DND-41 (cell line): ENCODE measurements around the gene R3HDM4.

Experiments used
- ATAC-seq: fragments of 200-7000 bp; cut with Tn5 transposase; 3 replicates; pipeline ENCODE4 v1.9.1; 2021; ENCODE audit warnings: low read depth; ENCODE audit not compliant: insufficient read depth
- DNase-seq: peaks from one replicate; pipeline ENCODE4 v3.0.0-alpha.2; 2020
- H2AFZ ChIP-seq: 2 replicates; pipeline ENCODE4 v1.6.0; 2012; ENCODE audit warnings: low read depth, low read length
- H3K27ac ChIP-seq: 2 replicates; pipeline ENCODE4 v1.5.1; 2012; ENCODE audit warnings: low read length, inconsistent platforms
- H3K27me3 ChIP-seq: fragments of 200-600 bp; sonication (generic); 2 replicates; pipeline ENCODE4 v1.6.0; 2012; ENCODE audit warnings: low read length, mild to moderate bottlenecking, inconsistent platforms; ENCODE audit not compliant: insufficient read depth, poor library complexity
- H3K36me3 ChIP-seq: 2 replicates; pipeline ENCODE4 v1.5.1; 2012; ENCODE audit warnings: low read length, inconsistent platforms; ENCODE audit not compliant: insufficient read depth
- H3K4me1 ChIP-seq: 2 replicates; pipeline ENCODE4 v1.5.1; 2012; ENCODE audit warnings: mild to moderate bottlenecking, low read length; ENCODE audit not compliant: insufficient read depth
- H3K4me2 ChIP-seq: 2 replicates; pipeline ENCODE4 v1.6.0; 2012; ENCODE audit warnings: mild to moderate bottlenecking, moderate library complexity, low read length, inconsistent platforms; ENCODE audit not compliant: insufficient read depth
- H3K4me3 ChIP-seq, 2 experiments: fragments of 200-600 bp in 1 of 2; shearing (Covaris generic) in 1 of 2; 2 replicates each; pipeline ENCODE4 v1.5.1; 2012 to 2016; ENCODE audit warnings: inconsistent platforms in 2 of 2, low read length in 2 of 2, mild to moderate bottlenecking in 2 of 2, low read depth in 1 of 2, moderate library complexity in 1 of 2
- H3K79me2 ChIP-seq: 2 replicates; pipeline ENCODE4 v1.6.0; 2012; ENCODE audit warnings: low read length, inconsistent platforms; ENCODE audit not compliant: insufficient read depth
- H3K9ac ChIP-seq: 2 replicates; pipeline ENCODE4 v1.6.0; 2012; ENCODE audit warnings: low read depth, mild to moderate bottlenecking, inconsistent platforms, low read length, moderate library complexity
- H3K9me3 ChIP-seq: 2 replicates; pipeline ENCODE4 v1.5.1; 2012; ENCODE audit warnings: low read length, moderate library complexity, mild to moderate bottlenecking, inconsistent platforms; ENCODE audit not compliant: insufficient read depth, severe bottlenecking
- H4K20me1 ChIP-seq: 2 replicates; pipeline ENCODE4 v1.6.0; 2012; ENCODE audit warnings: low read length; ENCODE audit not compliant: insufficient read depth
- EZH2 ChIP-seq: IDR thresholded peaks from 3 replicates; pipeline ENCODE4 v1.6.1; 2012; ENCODE audit warnings: borderline replicate concordance, low read depth, mild to moderate bottlenecking, moderate library complexity, low read length, inconsistent platforms; ENCODE audit not compliant: severe bottlenecking
- TF ChIP-seq, protein P1 (sequence below): IDR thresholded peaks from 2 replicates; pipeline ENCODE4 v1.5.1; 2012; ENCODE audit warnings: borderline replicate concordance, low read length, moderate library complexity, mild to moderate bottlenecking; ENCODE audit not compliant: poor library complexity, severe bottlenecking; ENCODE audit errors: extremely low read depth

R3HDM4 gene

GRCh38 chr19:950352-951066 lies 37.5 kb upstream of the R3HDM4 start:
- Histone ChIP-seq H3K36me3 (peaks cover 17% of the 10 kb centered on the region; the same call in 1 of the 2 replicates), H3K4me3 (no peak overlapping the region), H3K4me1 (no peaks in the 10 kb centered on the region), H3K9ac (no peak overlapping the region), H4K20me1 (peaks cover 35% of the 10 kb centered on the region), H3K4me2 (no peak overlapping the region), H3K9me3 (no peaks in the 10 kb centered on the region), H3K27ac (no peak overlapping the region), H3K79me2 (peaks cover 53% of the 10 kb centered on the region), H3K27me3 (no peaks in the 10 kb centered on the region), H2AFZ (no peak overlapping the region)
- ATAC-seq (no peak), DNase-seq (no peak)
- TF ChIP-seq, protein P1, sequence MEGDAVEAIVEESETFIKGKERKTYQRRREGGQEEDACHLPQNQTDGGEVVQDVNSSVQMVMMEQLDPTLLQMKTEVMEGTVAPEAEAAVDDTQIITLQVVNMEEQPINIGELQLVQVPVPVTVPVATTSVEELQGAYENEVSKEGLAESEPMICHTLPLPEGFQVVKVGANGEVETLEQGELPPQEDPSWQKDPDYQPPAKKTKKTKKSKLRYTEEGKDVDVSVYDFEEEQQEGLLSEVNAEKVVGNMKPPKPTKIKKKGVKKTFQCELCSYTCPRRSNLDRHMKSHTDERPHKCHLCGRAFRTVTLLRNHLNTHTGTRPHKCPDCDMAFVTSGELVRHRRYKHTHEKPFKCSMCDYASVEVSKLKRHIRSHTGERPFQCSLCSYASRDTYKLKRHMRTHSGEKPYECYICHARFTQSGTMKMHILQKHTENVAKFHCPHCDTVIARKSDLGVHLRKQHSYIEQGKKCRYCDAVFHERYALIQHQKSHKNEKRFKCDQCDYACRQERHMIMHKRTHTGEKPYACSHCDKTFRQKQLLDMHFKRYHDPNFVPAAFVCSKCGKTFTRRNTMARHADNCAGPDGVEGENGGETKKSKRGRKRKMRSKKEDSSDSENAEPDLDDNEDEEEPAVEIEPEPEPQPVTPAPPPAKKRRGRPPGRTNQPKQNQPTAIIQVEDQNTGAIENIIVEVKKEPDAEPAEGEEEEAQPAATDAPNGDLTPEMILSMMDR: no peak
- no peak for TF ChIP-seq EZH2

GRCh38 chr19:948842-949496 lies 36.0 kb upstream of the R3HDM4 start:
- DNase-seq: no peak
- ATAC-seq: no peak
- no peak for TF ChIP-seq EZH2
- TF ChIP-seq, protein P1: no peak
- Histone ChIP-seq H3K79me2 (peaks cover 52% of the 10 kb centered on the region), H3K4me1 (no peaks in the 10 kb centered on the region), H3K9me3 (no peaks in the 10 kb centered on the region), H3K4me3 (no peak overlapping the region), H3K27ac (no peak overlapping the region), H4K20me1 (peaks cover 41% of the 10 kb centered on the region), H2AFZ (no peak overlapping the region), H3K4me2 (no peak overlapping the region), H3K9ac (no peak overlapping the region), H3K27me3 (no peaks in the 10 kb centered on the region), H3K36me3 (peaks cover 20% of the 10 kb centered on the region; the same call in 1 of the 2 replicates)

GRCh38 chr19:947707-948539 lies 34.9 kb upstream of the R3HDM4 start:
- ATAC-seq (no peak), DNase-seq (no peak)
- Histone ChIP-seq H3K4me1 (no peaks in the 10 kb centered on the region), H3K79me2 (peaks cover 50% of the 10 kb centered on the region), H3K27me3 (no peaks in the 10 kb centered on the region), H3K36me3 (peaks cover 24% of the 10 kb centered on the region), H3K4me2 (no peak overlapping the region), H3K9me3 (no peaks in the 10 kb centered on the region), H4K20me1 (peaks cover 39% of the 10 kb centered on the region), H2AFZ (no peak overlapping the region), H3K27ac (no peak overlapping the region), H3K9ac (no peak overlapping the region), H3K4me3 (no peak overlapping the region)
- TF ChIP-seq, protein P1: no peak
- no peak for TF ChIP-seq EZH2
